HG02852 (cell line): ENCODE data around the gene C1QTNF8.

Experiments
- ATAC-seq: cut with Tn5 transposase; IDR thresholded peaks from one replicate; pipeline ENCODE4 v1.9.1; 2021; ENCODE audit warnings: mild to moderate bottlenecking, moderate library complexity; ENCODE audit not compliant: unreplicated experiment

C1QTNF8 gene

GRCh38 chr16:1049113-1049975 is 46.7 kb downstream of the C1QTNF8 start:
- no peak for ATAC-seq

GRCh38 chr16:1048442-1049112 is 47.5 kb downstream of the C1QTNF8 start:
- no peak for ATAC-seq

- ATAC-seq, result no peak
These were observed 48.2 kb downstream of the C1QTNF8 start for GRCh38 chr16:1047801-1048200.

GRCh38 chr16:1047123-1047522 is 48.9 kb downstream of the C1QTNF8 start:
- no peak for ATAC-seq

GRCh38 chr16:1045993-1046911 is 49.8 kb downstream of the C1QTNF8 start:
- ATAC-seq, result no peak

GRCh38 chr16:1045310-1045992 is 50.6 kb downstream of the C1QTNF8 start:
- no peak for ATAC-seq

- ATAC-seq, result no peak
These were observed 51.4 kb downstream of the C1QTNF8 start for GRCh38 chr16:1044460-1045309.

GRCh38 chr16:1043881-1044451 is 52.1 kb downstream of the C1QTNF8 start:
- ATAC-seq, result no peak

- ATAC-seq, result no peak
These were observed 53.2 kb downstream of the C1QTNF8 start for GRCh38 chr16:1042866-1043265.

GRCh38 chr16:1042049-1042744 is 53.8 kb downstream of the C1QTNF8 start:
- ATAC-seq, result no peak

- ATAC-seq, result no peak
These were observed 55.7 kb downstream of the C1QTNF8 start for GRCh38 chr16:1040346-1040745.

- ATAC-seq, result no peak
These were observed 56.3 kb downstream of the C1QTNF8 start for GRCh38 chr16:1039762-1040161.

GRCh38 chr16:1038932-1039331 is 57.1 kb downstream of the C1QTNF8 start:
- ATAC-seq, result no peak
